OCI-LY7 (cell line): ENCODE results near the gene TMEM164.
"Not testable (repeated sequence)": the region's sequence is repeated elsewhere in the genome, so short reads cannot be mapped to it uniquely, and the experiment has no call there.

ENCODE experiments used
- CTCF ChIP-seq: fragments of 200-600 bp; sonication (generic); conservative IDR thresholded peaks from 2 replicates; pipeline ENCODE4 v1.5.1; 2014; ENCODE audit warnings: mild to moderate bottlenecking, antibody characterized with exemption, low read length, moderate library complexity, mixed read lengths
- EZH2phosphoT487 ChIP-seq: fragments of 200-600 bp; sonication (generic); IDR thresholded peaks from 2 replicates; pipeline ENCODE4 v1.6.1; 2018; ENCODE audit warnings: low read depth, borderline replicate concordance, mild to moderate bottlenecking, mixed run types, antibody characterized with exemption, low read length, moderate library complexity, mixed read lengths

DNA sequence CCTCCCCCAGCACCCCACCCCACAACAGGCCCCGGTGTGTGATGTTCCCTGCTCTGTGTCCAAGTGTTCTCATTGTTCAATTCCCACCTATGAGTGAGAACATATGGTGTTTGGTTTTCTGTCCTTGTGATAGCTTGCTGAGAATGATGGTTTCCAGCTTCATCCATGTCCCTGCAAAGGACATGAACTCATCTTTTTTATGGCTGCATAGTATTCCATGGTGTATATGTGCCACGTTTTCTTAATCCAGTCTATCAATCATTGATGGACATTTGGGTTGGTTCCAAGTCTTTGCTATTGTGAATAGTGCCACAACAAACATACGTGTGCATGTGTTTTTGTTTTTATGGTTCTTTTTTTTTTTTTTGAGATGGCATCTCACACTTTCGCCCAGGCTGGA is 17.7 kb upstream of the TMEM164 start:
- not testable (repeated sequence) for TF ChIP-seq CTCF, EZH2phosphoT487
